Activated CD8-positive, alpha-beta memory T cell treated with anti-CD3 and anti-CD28 coated beads for 36 hours (primary cell): Measurements from ENCODE around the gene MAD1L1. TPM values are rescaled to one million over a fixed set of nuclear protein-coding genes. Genes with fewer than 3 reads are reported as not detected.
"Not testable (repeated sequence)": the region's sequence is repeated elsewhere in the genome, so short reads cannot be mapped to it uniquely, and the experiment has no call there.

Experiments used
- CTCF ChIA-PET: fragments of 350-600 bp; sonication (Branson Sonifier 250); formaldehyde crosslinking; loops from one replicate; lab custom pipeline; 2021; ENCODE audit warnings: antibody characterized with exemption; lab: Charles Lee
- POLR2A ChIA-PET: fragments of 350-600 bp; sonication (Branson Sonifier 250); formaldehyde crosslinking; loops from one replicate; lab custom pipeline; 2021; ENCODE audit warnings: antibody characterized with exemption; lab: Charles Lee
- total RNA-seq, 2 experiments: library from RNA; stranded (reverse); gene quantifications; one replicate each; pipeline ENCODE4 v1.2.3, GENCODE V29; 2021

Gene MAD1L1
- total RNA-seq, 2 experiments from 2014 or later, result 39.4 to 40.8 TPM

DNA sequence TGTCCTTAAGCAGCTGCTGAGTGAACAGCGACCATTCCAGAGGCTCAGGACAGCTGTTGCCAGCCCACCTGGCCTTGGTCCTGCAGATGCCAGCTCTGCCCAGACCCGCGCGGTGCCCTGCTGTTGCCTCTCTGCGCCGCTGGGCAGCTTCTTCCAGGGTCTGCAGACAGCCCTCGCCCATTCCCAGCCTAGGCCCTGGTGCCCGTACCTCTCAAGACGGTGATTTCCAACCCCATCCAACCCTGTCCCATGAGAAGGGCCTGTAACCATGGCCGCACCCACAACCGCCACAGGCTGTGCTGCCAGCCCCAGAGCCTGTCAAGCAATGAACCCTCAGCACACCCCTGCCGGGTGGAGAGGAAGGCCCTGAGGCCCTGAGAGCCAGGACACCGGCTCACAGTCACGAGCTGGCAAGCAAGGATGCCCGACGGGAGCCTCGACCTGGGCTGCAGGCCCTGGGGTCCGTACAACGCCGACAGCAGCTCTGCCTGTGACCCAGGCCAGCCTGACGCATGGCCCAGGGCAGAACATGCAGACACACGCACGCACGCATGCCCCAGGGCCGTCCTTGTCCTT is 231.9 kb downstream of the MAD1L1 start:
- ChIA-PET POLR2A (no interaction called here), CTCF (no interaction called here)

- POLR2A ChIA-PET, result no interaction called here
- CTCF ChIA-PET, result no interaction called here
Observed at GRCh38 chr7:2000153-2000687, 232.5 kb downstream of the MAD1L1 start.

DNA sequence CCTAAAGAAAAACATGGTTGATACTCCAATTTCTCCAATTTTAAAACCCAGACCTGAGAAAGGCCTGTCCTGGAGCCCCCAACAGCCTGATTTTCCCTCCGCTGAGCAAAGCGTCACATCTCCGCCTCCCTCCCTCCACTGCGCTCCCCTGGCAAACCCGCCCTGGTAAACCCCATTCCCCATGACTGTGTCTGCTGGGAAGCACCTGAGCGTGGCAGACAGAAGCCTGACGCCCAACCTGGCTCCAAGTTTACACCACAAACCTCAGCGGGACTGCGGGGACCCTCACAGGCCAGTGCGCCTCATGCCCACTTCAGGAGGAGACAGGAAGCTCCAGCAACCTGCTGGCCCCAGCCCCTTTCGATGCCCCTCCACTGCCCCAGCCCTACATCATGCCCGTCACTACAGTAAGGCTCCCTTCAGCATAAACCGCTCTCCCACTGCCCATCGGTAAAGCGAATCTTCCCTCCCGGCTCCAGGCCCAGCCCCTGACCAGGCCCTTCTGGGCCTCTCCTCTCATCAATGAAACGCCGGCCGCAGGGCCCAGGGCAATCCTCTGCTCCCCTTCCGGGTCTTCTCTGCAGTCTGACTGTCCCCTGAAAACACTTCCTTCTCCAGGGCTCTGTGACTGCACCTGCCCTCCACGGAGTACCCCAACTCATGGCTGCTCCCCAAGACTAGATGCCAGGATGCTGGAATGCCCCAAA is 233.3 kb downstream of the MAD1L1 start:
- ChIA-PET POLR2A (no interaction called here), CTCF (no interaction called here)

DNA sequence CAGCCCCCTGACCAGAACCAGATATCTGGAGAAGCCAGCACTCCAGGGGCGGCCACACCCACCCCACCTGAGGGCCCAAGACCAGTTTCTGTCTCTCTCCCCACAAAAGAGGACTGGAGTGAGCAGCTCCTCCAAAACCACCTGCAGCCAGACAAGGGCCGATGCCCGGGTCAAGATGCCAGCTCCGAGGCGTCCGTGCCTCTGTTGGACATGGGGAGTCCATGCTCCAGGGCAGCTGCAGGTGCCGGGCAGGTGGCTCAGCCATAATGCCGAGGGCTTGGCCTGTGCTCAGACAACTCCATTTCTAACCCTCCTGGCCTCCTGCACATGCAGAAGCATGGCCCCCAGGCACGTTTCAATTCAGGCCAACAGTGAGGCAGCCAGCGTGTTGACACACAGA is 234.6 kb downstream of the MAD1L1 start:
- POLR2A ChIA-PET, result no interaction called here
- CTCF ChIA-PET, result interaction anchor here (0.6 kb wide), 1 partner anchor 346 kb away, joined by 3 read pairs; no protein-coding TSS in a partner anchor

- POLR2A ChIA-PET, result no interaction called here
- CTCF ChIA-PET, result no interaction called here
Observed at GRCh38 chr7:1997537-1998076, 235.1 kb downstream of the MAD1L1 start.

DNA sequence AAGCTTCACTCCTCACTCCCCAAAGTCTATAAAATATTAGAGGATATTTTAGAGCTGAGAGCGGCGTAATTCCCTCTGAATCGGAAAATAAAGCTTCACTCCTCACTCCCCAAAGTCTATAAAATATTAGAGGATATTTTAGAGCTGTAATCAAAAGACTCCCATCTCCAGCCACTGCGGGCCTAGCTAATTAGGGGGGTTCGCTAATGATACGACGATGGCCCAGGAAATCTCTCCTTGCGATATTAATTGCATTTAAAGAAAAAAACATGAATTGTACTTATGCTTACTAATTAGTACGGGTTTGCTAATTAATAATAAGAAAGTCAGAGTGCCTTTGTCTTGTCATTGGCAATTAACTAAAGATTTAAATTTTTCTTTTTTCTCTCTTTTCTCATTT is 235.9 kb downstream of the MAD1L1 start:
- ChIA-PET CTCF (no interaction called here), POLR2A (no interaction called here)

GRCh38 chr7:1995911-1996420 is 236.8 kb downstream of the MAD1L1 start:
- CTCF ChIA-PET, POLR2A ChIA-PET: not testable (repeated sequence)

GRCh38 chr7:1995426-1995825 is 237.3 kb downstream of the MAD1L1 start:
- CTCF ChIA-PET, result no interaction called here
- POLR2A ChIA-PET, result no interaction called here

DNA sequence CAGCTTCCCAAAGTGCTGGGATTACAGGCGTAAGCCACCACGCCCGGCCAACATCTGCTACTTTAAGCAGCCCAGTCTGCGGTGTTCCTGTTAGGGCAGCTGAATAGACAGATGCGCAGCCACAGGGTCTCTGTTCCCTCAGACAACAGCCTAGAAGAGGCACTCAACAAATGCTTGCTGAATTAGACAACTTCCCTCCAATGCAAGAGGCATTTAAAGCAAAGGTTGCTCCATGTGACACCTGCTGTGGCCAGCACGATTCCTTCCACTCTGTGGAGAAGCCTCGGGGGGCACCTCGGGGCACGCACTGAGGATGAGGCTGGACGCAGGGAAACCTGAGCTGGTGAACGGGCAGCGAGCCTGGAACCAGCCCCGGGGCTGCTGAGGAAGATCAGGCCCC is 237.8 kb downstream of the MAD1L1 start:
- POLR2A ChIA-PET, result no interaction called here
- CTCF ChIA-PET, result no interaction called here

DNA sequence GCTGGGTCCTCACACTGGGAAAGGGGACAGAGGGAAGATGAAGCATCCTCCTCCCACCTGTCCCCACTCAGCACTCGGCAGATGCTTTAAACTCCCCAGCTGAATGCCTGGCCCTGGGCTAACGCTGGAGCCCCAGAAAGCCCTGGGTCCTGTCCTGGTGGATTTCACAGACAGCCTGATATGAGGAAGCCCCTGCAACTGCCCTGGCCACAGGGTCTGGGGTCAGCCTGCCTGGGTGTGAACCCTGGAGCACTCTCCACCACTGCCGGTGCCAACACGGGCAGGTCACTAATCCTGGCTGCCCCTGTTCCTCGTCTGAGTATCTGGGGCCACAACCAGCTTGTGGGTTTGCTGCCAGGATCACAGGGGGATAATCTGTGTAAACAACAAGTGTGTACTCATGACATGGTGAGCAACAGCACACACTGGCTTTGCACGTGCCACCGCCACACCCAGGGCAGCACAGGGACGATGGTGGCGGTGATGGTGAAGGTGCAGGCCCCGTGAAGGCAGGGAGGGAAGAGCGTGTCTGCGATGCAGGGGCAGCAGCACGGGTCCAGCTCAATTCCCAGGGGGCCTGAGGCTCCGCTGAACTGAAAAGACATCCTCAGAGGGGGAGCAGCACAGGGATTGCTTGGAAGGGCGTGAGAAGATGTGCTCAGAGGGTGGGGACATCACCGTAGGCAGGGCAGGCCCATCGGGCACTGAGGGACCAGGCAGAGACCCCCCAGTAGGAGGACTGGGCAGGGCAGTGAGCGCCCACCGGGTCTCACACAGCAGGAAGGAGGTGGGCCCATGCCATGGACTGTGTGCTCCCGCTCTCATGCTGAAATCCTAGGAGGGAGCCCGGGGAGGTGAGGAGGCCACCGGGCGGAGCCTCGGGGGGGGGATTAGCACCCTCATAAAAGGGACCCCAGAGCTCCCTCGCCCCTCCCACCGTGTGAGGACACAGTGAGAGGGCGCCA is 238.7 kb downstream of the MAD1L1 start:
- CTCF ChIA-PET, result no interaction called here
- POLR2A ChIA-PET, result no interaction called here

- ChIA-PET POLR2A (no interaction called here), CTCF (no interaction called here)
Observed at GRCh38 chr7:1993031-1993695, 239.6 kb downstream of the MAD1L1 start.

- CTCF ChIA-PET, result no interaction called here
- POLR2A ChIA-PET, result no interaction called here
Observed at GRCh38 chr7:1992554-1992953, 240.2 kb downstream of the MAD1L1 start.

DNA sequence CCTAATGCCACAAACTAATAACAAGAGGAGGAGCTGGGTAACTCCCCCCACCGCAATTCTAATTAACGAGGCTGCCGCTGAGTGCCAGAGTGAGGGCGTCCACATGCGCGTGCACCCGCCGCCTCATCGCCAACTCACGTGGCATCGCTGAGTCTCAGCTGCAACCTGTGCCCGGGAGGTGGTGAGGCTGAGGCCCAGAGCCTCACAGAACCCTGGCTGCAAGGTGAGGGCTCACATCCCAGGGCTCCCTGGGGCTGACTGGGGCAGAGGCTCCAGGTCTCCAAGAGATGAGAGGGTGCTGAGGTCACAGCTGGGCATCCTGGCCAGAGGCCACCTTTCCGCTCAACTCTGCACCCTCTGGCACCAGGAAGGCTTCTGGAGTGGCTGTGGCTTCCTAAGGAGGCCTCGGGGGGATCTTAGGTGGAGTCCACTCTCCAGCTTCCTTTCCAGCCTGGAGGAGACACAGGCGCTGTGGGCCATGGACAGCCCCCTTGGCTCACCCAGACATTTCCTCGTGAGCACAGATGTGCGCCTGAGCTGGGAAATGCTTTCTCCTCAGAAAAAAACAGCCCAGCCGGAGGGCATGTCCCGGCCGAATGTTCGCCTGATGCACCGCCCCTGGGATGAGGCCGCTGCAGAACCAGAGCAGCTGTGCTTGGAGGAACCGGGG is 242.6 kb downstream of the MAD1L1 start:
- ChIA-PET POLR2A (no interaction called here), CTCF (no interaction called here)

DNA sequence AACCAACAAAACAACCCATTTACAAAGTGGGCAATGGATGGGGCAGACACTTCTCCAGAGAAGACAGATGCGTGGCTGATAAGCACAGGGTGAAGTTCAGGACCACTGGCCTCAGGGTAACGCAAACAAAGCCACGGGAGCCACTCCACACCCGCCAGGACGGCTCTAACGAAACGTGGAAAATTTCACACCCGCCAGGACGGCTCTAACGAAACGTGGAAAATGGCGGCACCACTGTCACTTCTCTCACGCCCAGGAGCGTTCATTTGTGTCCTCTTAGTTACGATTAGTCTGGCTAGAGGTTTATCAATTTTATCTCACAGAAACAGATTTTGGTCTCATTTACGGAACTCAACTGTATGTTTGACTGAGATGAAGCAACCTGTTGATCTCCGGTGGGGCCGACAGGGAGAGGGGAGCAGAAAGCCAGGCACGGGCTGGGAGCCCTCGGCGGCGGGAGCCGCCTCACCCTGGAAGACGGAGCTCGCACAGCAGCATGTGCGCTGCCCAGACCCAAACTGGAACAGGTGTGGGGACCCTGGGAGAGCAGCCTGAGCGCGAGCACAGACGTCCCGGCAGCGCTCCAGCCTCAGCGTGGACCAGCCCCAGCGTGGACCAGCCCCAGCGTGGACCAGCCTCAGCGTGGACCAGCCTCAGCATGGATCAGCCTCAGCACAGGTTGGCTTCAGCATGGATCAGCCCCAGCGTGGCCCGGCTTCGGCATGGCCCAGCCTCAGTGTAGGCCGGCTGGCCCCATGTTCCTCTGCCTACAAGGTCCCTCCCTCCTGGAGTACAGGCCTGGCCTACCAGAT is 243.5 kb downstream of the MAD1L1 start:
- ChIA-PET POLR2A (no interaction called here), CTCF (no interaction called here)

DNA sequence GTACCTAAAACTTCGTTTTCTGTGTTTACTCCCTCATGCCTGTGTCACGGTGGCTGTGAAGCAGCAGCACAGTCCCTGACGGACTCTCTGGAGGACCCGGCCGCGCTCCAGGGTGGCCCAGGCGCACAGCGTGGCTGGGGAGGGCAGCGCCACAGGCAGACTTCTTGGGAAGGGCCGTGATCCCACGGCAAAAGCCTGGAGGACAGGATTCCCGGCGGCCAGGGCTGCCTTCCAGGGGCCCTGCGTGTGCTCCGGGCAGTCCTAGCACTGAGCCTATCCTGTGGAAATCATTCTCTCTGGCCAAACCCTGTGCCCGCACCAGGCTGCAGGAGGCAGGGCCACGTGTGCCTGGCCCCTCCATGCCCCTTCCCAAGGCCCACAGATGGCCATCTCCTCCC is 244.2 kb downstream of the MAD1L1 start:
- ChIA-PET POLR2A (no interaction called here), CTCF (no interaction called here)

- POLR2A ChIA-PET, result no interaction called here
- CTCF ChIA-PET, result no interaction called here
Observed at GRCh38 chr7:1987591-1988532, 244.9 kb downstream of the MAD1L1 start.

GRCh38 chr7:1987084-1987535 is 245.6 kb downstream of the MAD1L1 start:
- ChIA-PET POLR2A (no interaction called here), CTCF (interaction anchor here (0.5 kb wide), 1 partner anchor 261 kb away, joined by 5 read pairs; no protein-coding TSS in a partner anchor)
